ENCODE results near the gene REEP3.

- TF ChIP-seq ZNF146 (tag by site-specific recombination; IDR thresholded peaks at IDR 0.05) (no peak), ZNF596 (tag by site-specific recombination; IDR thresholded peaks at IDR 0.05) (no peak)
Measured at GRCh38 chr10:63554657-63555056, 33.5 kb downstream of the REEP3 start.
